Immature natural killer cell (primary cell): ENCODE measurements around the gene PSMD5. TPM values are rescaled to one million over a fixed set of nuclear protein-coding genes. Genes with fewer than 3 reads are reported as not detected.

Experiments used
- DNase-seq, 3 donors: peaks; one replicate each; pipeline ENCODE4 v3.0.0; 2022; ENCODE audit warnings: mixed read lengths in 1 of 3
- H3K27ac Mint-ChIP-seq, 6 donors: one replicate each; pipeline ENCODE4 v1.8.0; 2020; ENCODE audit warnings: mixed read lengths in 6 of 6, mild to moderate bottlenecking in 5 of 6, inconsistent platforms in 4 of 6, moderate library complexity in 3 of 6
- H3K27me3 Mint-ChIP-seq, 3 donors: one replicate each; pipeline ENCODE4 v1.8.0; 2020 to 2021; ENCODE audit warnings: low read depth in 3 of 3, mild to moderate bottlenecking in 3 of 3, mixed read lengths in 3 of 3, moderate library complexity in 3 of 3, inconsistent platforms in 1 of 3
- H3K36me3 Mint-ChIP-seq, 3 donors: one replicate each; pipeline ENCODE4 v1.8.0; 2020; ENCODE audit warnings: mixed read lengths in 3 of 3, inconsistent platforms in 2 of 3, mild to moderate bottlenecking in 2 of 3
- H3K4me1 Mint-ChIP-seq, 2 donors: one replicate each; pipeline ENCODE4 v1.8.0; 2020; ENCODE audit warnings: inconsistent platforms in 2 of 2, mild to moderate bottlenecking in 2 of 2, mixed read lengths in 2 of 2, moderate library complexity in 1 of 2
- H3K4me3 Mint-ChIP-seq, 5 donors: one replicate each; pipeline ENCODE4 v1.8.0; 2020; ENCODE audit warnings: mild to moderate bottlenecking in 5 of 5, mixed read lengths in 5 of 5, inconsistent platforms in 3 of 5, moderate library complexity in 3 of 5
- H3K9me3 Mint-ChIP-seq, 6 donors: one replicate each; pipeline ENCODE4 v1.8.0; 2020; ENCODE audit warnings: mild to moderate bottlenecking in 6 of 6, mixed read lengths in 6 of 6, inconsistent platforms in 4 of 6, moderate library complexity in 3 of 6
- polyA plus RNA-seq, 3 donors: library from polyadenylated mRNA; unstranded; fragments of 300-500 nt; fragmentation: Illumina TruSeq; gene quantifications; one replicate each; pipeline ENCODE4 v1.2.3, GENCODE V29; 2021

Gene PSMD5
- polyA plus RNA-seq, 3 donors from 2014 or later, result 10.1 to 23.1 (median 13.3) TPM

GRCh38 chr9:120857481-120857880 is 14.8 kb upstream of the PSMD5 start:
- DNase-seq, result no peak
- peaks cover 0 to 2% (median 0%) of the 10 kb centered on the region in 3 donors for H3K27me3 Mint-ChIP-seq
- H3K4me1 Mint-ChIP-seq, result peaks cover 0 to 2% of the 10 kb centered on the region in 2 donors
- H3K9me3 Mint-ChIP-seq, result no peaks in the 10 kb centered on the region
- H3K36me3 Mint-ChIP-seq, result peaks cover 7 to 21% (median 10%) of the 10 kb centered on the region in 3 donors
- H3K27ac Mint-ChIP-seq, result peak overlapping the region in 1 of 6 donors; percentile 45
- no peak overlapping the region for H3K4me3 Mint-ChIP-seq

- Mint-ChIP-seq H3K4me3 (no peak overlapping the region), H3K27ac (peak overlapping the region in 2 of 6 donors; percentile 55 to 62), H3K27me3 (peaks cover 0 to 2% (median 0%) of the 10 kb centered on the region in 3 donors), H3K9me3 (no peaks in the 10 kb centered on the region), H3K4me1 (peaks cover 0 to 2% of the 10 kb centered on the region in 2 donors), H3K36me3 (peaks cover 7 to 27% (median 10%) of the 10 kb centered on the region in 3 donors)
- DNase-seq, result no peak
Observed at GRCh38 chr9:120856700-120857099, 14.0 kb upstream of the PSMD5 start.

- no peak overlapping the region for H3K4me3 Mint-ChIP-seq
- H3K27me3 Mint-ChIP-seq, result peaks cover 0 to 2% (median 0%) of the 10 kb centered on the region in 3 donors
- peaks cover 7 to 23% (median 10%) of the 10 kb centered on the region in 3 donors for H3K36me3 Mint-ChIP-seq
- peak overlapping the region in 1 of 6 donors; percentile 22 for H3K27ac Mint-ChIP-seq
- no peaks in the 10 kb centered on the region for H3K9me3 Mint-ChIP-seq
- peaks cover 0 to 2% of the 10 kb centered on the region in 2 donors for H3K4me1 Mint-ChIP-seq
- no peak for DNase-seq
Observed at GRCh38 chr9:120855827-120856670, 13.3 kb upstream of the PSMD5 start.

- no peak overlapping the region for H3K4me3 Mint-ChIP-seq
- H3K4me1 Mint-ChIP-seq, result peaks cover 2 to 7% of the 10 kb centered on the region in 2 donors
- H3K9me3 Mint-ChIP-seq, result no peaks in the 10 kb centered on the region
- no peak for DNase-seq
- peak overlapping the region in 2 of 6 donors; percentile 3 to 12 for H3K27ac Mint-ChIP-seq
- H3K36me3 Mint-ChIP-seq, result peaks cover 3 to 24% (median 7%) of the 10 kb centered on the region in 3 donors
- peaks cover 0 to 2% (median 0%) of the 10 kb centered on the region in 3 donors for H3K27me3 Mint-ChIP-seq
Observed at GRCh38 chr9:120854596-120855327, 12.0 kb upstream of the PSMD5 start.

GRCh38 chr9:120853198-120853597 is 10.5 kb upstream of the PSMD5 start:
- no peaks in the 10 kb centered on the region for H3K9me3 Mint-ChIP-seq
- H3K36me3 Mint-ChIP-seq, result peaks cover 0 to 23% (median 2%) of the 10 kb centered on the region in 3 donors
- H3K4me1 Mint-ChIP-seq, result peaks cover 0 to 12% of the 10 kb centered on the region in 2 donors
- no peaks in the 10 kb centered on the region for H3K27me3 Mint-ChIP-seq
- no peak overlapping the region for H3K27ac Mint-ChIP-seq
- no peak overlapping the region for H3K4me3 Mint-ChIP-seq
- DNase-seq, result no peak

- H3K4me1 Mint-ChIP-seq, result peaks cover 2 to 20% of the 10 kb centered on the region in 2 donors
- peaks cover 0 to 27% (median 4%) of the 10 kb centered on the region in 3 donors for H3K36me3 Mint-ChIP-seq
- H3K27me3 Mint-ChIP-seq, result no peaks in the 10 kb centered on the region
- peak overlapping the region in 3 of 6 donors; percentile 38 to 63 (median 45) for H3K27ac Mint-ChIP-seq
- H3K9me3 Mint-ChIP-seq, result no peaks in the 10 kb centered on the region
- DNase-seq, result no peak
- H3K4me3 Mint-ChIP-seq, result no peak overlapping the region
Observed at GRCh38 chr9:120852240-120853010, 9.7 kb upstream of the PSMD5 start.

- peaks cover 0 to 27% (median 4%) of the 10 kb centered on the region in 3 donors for H3K36me3 Mint-ChIP-seq
- H3K9me3 Mint-ChIP-seq, result no peaks in the 10 kb centered on the region
- DNase-seq, result no peak
- peaks cover 2 to 30% of the 10 kb centered on the region in 2 donors for H3K4me1 Mint-ChIP-seq
- no peaks in the 10 kb centered on the region for H3K27me3 Mint-ChIP-seq
- H3K27ac Mint-ChIP-seq, result peak overlapping the region in 1 of 6 donors; percentile 18
- H3K4me3 Mint-ChIP-seq, result no peak overlapping the region
Observed at GRCh38 chr9:120851449-120851848, 8.7 kb upstream of the PSMD5 start.

- Mint-ChIP-seq H3K27me3 (no peaks in the 10 kb centered on the region), H3K9me3 (no peaks in the 10 kb centered on the region), H3K27ac (no peak overlapping the region), H3K36me3 (peaks cover 0 to 31% (median 4%) of the 10 kb centered on the region in 3 donors), H3K4me3 (no peak overlapping the region), H3K4me1 (peaks cover 2 to 37% of the 10 kb centered on the region in 2 donors)
- DNase-seq, result no peak
Observed at GRCh38 chr9:120850315-120850714, 7.6 kb upstream of the PSMD5 start.

GRCh38 chr9:120846906-120847305 is 4.2 kb upstream of the PSMD5 start:
- peaks cover 0 to 24% (median 4%) of the 10 kb centered on the region in 3 donors for H3K36me3 Mint-ChIP-seq
- peaks cover 2 to 8% (median 3%) of the 10 kb centered on the region in 3 donors for H3K27me3 Mint-ChIP-seq
- H3K27ac Mint-ChIP-seq, result peak overlapping the region in 1 of 6 donors; percentile 56
- no peaks in the 10 kb centered on the region for H3K9me3 Mint-ChIP-seq
- DNase-seq, result no peak
- no peak overlapping the region for H3K4me3 Mint-ChIP-seq
- peaks cover 33 to 71% of the 10 kb centered on the region in 2 donors for H3K4me1 Mint-ChIP-seq

- no peaks in the 10 kb centered on the region for H3K9me3 Mint-ChIP-seq
- DNase-seq, result no peak
- H3K27me3 Mint-ChIP-seq, result peaks cover 2 to 8% (median 3%) of the 10 kb centered on the region in 3 donors
- peaks cover 39 to 76% of the 10 kb centered on the region in 2 donors for H3K4me1 Mint-ChIP-seq
- H3K27ac Mint-ChIP-seq, result peak overlapping the region in 2 of 6 donors; percentile 13 to 23
- peaks cover 3 to 24% (median 8%) of the 10 kb centered on the region in 3 donors for H3K36me3 Mint-ChIP-seq
- H3K4me3 Mint-ChIP-seq, result no peak overlapping the region
Observed at GRCh38 chr9:120846251-120846889, 3.6 kb upstream of the PSMD5 start.

GRCh38 chr9:120845255-120845654 is 2.5 kb upstream of the PSMD5 start:
- peaks cover 4 to 19% (median 8%) of the 10 kb centered on the region in 3 donors for H3K36me3 Mint-ChIP-seq
- no peak for DNase-seq
- H3K4me1 Mint-ChIP-seq, result peaks cover 40 to 75% of the 10 kb centered on the region in 2 donors
- H3K4me3 Mint-ChIP-seq, result peak overlapping the region in 1 of 5 donors; percentile 96
- H3K9me3 Mint-ChIP-seq, result no peaks in the 10 kb centered on the region
- H3K27ac Mint-ChIP-seq, result peak overlapping the region; percentile 58 to 97 (median 92)
- peaks cover 2 to 8% (median 3%) of the 10 kb centered on the region in 3 donors for H3K27me3 Mint-ChIP-seq

GRCh38 chr9:120841930-120842684 is 615 bp downstream of the PSMD5 start:
- Mint-ChIP-seq H3K9me3 (no peaks in the 10 kb centered on the region), H3K4me1 (peaks cover 51 to 79% of the 10 kb centered on the region in 2 donors), H3K4me3 (peak overlapping the region; percentile 93 to 98 (median 96)), H3K36me3 (peaks cover 5 to 19% (median 9%) of the 10 kb centered on the region in 3 donors), H3K27me3 (peaks cover 2 to 8% (median 3%) of the 10 kb centered on the region in 3 donors), H3K27ac (peak overlapping the region; percentile 89 to 97 (median 96))
- DNase-seq, result no peak
